GM19372 (cell line): ENCODE data around the gene NAIF1.
"Not testable (repeated sequence)": the region's sequence is repeated elsewhere in the genome, so short reads cannot be mapped to it uniquely, and the experiment has no call there.

Experiments used
- ATAC-seq: cut with Tn5 transposase; IDR thresholded peaks from one replicate; pipeline ENCODE4 v1.9.1; 2021; ENCODE audit warnings: mild to moderate bottlenecking, low read depth, moderate library complexity; ENCODE audit not compliant: unreplicated experiment

NAIF1 gene

GRCh38 chr9:128040783-128041182, 26.3 kb downstream of the NAIF1 start:
- ATAC-seq = not testable (repeated sequence)

- not testable (repeated sequence) for ATAC-seq
Measured at GRCh38 chr9:128036522-128036921, 30.6 kb downstream of the NAIF1 start.

GRCh38 chr9:128034821-128035652, 32.1 kb downstream of the NAIF1 start:
- no peak for ATAC-seq

GRCh38 chr9:128033609-128034008, 33.5 kb downstream of the NAIF1 start:
- no peak for ATAC-seq

GRCh38 chr9:128027705-128028104, 39.4 kb downstream of the NAIF1 start:
- ATAC-seq = no peak

GRCh38 chr9:128026773-128027541, 40.2 kb downstream of the NAIF1 start:
- ATAC-seq = no peak

- ATAC-seq = no peak
Measured at GRCh38 chr9:128026255-128026772, 40.8 kb downstream of the NAIF1 start.

GRCh38 chr9:128025736-128026135, 41.4 kb downstream of the NAIF1 start:
- ATAC-seq = no peak

GRCh38 chr9:128024761-128025308, 42.3 kb downstream of the NAIF1 start:
- no peak for ATAC-seq

- not testable (repeated sequence) for ATAC-seq
Measured at GRCh38 chr9:128023671-128024070, 43.4 kb downstream of the NAIF1 start.

- no peak for ATAC-seq
Measured at GRCh38 chr9:128022886-128023285, 44.2 kb downstream of the NAIF1 start.

- no peak for ATAC-seq
Measured at GRCh38 chr9:128021098-128021497, 46.0 kb downstream of the NAIF1 start.

- no peak for ATAC-seq
Measured at GRCh38 chr9:128020692-128021091, 46.4 kb downstream of the NAIF1 start.

GRCh38 chr9:128015696-128016095, 51.4 kb downstream of the NAIF1 start:
- no peak for ATAC-seq
